GM12874 (cell line): Measurements from ENCODE around the gene COBL.

Source experiments
- CTCF ChIP-seq: IDR thresholded peaks from 2 replicates; pipeline ENCODE4 v1.5.1; 2011; ENCODE audit warnings: low read depth, mild to moderate bottlenecking, control low read depth, low read length, moderate library complexity; ENCODE audit not compliant: insufficient read depth

The COBL gene

DNA sequence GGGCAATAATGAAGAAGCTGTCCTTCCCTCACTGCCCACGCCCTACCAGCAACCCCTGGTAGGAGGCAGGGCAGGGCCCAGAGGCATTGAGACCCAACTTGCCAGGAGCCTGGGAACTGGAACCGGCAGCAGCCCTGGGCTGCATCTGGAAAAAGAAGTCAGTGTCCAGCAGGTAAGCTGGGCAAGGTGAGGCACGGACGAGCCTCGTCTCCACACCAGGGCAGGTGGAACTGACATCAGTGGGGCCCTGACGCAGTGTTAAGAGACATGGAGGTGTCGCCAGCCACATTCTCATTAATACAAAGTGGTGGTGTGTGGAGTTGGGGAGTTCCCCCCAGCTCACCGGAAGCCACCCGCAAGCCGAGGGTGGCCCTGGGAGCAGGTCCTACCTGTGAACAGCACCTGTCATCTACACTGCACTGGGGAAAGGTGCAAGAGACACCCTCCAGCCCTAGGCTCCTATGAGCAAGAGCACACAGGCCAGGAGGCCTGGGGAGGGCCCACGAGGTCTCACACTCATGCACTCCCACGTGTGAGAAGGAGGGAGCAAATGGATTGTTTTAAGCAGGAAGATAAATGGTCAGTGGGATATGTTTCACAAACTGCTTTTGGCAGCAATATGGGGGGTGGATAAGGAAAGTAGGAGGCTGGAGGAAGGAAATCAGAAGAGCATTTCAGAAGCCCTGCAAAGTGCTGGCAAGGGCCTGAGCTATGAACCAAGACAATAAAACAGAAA lies 53.6 kb downstream of the COBL start:
- TF ChIP-seq CTCF = no peak

- no peak for TF ChIP-seq CTCF
These were observed 54.4 kb downstream of the COBL start for GRCh38 chr7:51261950-51262795.

DNA sequence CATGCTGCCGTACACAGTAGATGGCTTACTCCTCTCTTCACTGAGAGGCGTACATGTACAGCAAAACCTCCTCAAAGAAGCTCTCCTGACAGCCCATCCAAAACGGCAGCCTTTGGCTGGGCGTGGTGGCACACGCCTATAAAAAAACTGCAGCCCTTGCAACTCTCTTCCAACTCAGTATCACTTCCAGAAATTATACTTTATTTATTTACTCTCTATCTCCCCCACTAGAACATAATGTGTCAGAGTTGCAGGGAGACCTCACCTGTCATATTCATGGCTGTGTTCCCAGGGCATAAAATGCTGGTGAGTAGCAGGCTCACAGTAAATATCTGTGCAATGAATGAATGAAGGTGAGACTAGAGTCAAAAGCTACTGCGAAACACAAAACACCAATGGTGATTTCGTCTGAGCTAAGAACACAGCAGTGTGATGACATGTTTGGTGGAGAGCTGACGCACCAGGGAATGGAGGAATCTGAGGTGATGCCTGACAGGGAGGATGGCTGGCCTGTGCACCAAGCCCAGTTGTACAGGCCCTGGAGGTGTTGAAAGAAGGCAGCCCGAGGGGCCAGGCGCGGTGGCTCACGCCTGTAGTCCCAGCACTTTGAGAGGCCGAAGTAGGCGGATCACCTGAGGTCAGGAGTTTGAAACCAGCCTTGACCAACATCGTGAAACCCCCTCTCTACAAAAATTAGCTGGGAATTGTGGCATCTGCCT lies 55.3 kb downstream of the COBL start:
- TF ChIP-seq CTCF = no peak

- TF ChIP-seq CTCF = no peak
These were observed 56.1 kb downstream of the COBL start for GRCh38 chr7:51260516-51260915.

- TF ChIP-seq CTCF = no peak
These were observed 56.8 kb downstream of the COBL start for GRCh38 chr7:51259766-51260165.

- no peak for TF ChIP-seq CTCF
These were observed 59.7 kb downstream of the COBL start for GRCh38 chr7:51256916-51257315.

- no peak for TF ChIP-seq CTCF
These were observed 60.3 kb downstream of the COBL start for GRCh38 chr7:51256209-51256781.
